Keratinocyte (primary cell): Measurements from ENCODE around the gene EIF4E1B. TPM values are rescaled to one million over a fixed set of nuclear protein-coding genes. Genes with fewer than 3 reads are reported as not detected.
A peak's percentile ranks its signal among the peaks of the same experiment; 100 is the strongest.

ENCODE experiments used
- DNase-seq: peaks from one replicate; pipeline ENCODE4 v3.0.0-alpha.2; 2011; ENCODE audit warnings: low read depth, missing footprints, low spot score
- FAIRE-seq: peaks from 2 replicates; lab custom pipeline; 2011; peaks lifted over from hg19 to GRCh38; lab: Jason Lieb, UNC
- H2AFZ ChIP-seq: 2 replicates; pipeline ENCODE4 v1.6.0; 2012; ENCODE audit warnings: low read length, control low read depth, inconsistent platforms; ENCODE audit not compliant: control insufficient read depth
- H3K27ac ChIP-seq: 2 replicates; pipeline ENCODE4 v1.5.1; 2011; ENCODE audit warnings: low read length; ENCODE audit not compliant: control insufficient read depth, insufficient read depth
- H3K27me3 ChIP-seq: 3 replicates; pipeline ENCODE4 v1.6.0; 2011; ENCODE audit warnings: low read length; ENCODE audit not compliant: control insufficient read depth, insufficient read depth; ENCODE audit errors: extremely low read depth
- H3K36me3 ChIP-seq, 2 experiments: 2 replicates in 1 of 2; 3 replicates in 1 of 2; pipeline ENCODE4 v1.5.1; 2011; ENCODE audit warnings: low read length in 2 of 2, mild to moderate bottlenecking in 1 of 2; ENCODE audit not compliant: control insufficient read depth in 2 of 2, insufficient read depth in 2 of 2; ENCODE audit errors: extremely low read depth in 1 of 2
- H3K4me1 ChIP-seq: 3 replicates; pipeline ENCODE4 v1.5.1; 2011; ENCODE audit warnings: low read length; ENCODE audit not compliant: control insufficient read depth, insufficient read depth; ENCODE audit errors: extremely low read depth
- H3K4me2 ChIP-seq: 3 replicates; pipeline ENCODE4 v1.6.0; 2011; ENCODE audit warnings: low read depth, low read length; ENCODE audit not compliant: control insufficient read depth, insufficient read depth; ENCODE audit errors: extremely low read depth
- H3K4me3 ChIP-seq, 3 experiments: fragments of 200-600 bp in 1 of 3; sonication (generic) in 1 of 3; 2 replicates in 2 of 3; 3 replicates in 1 of 3; pipeline ENCODE4 v1.5.1; 2011 to 2016; ENCODE audit warnings: low read length in 3 of 3, mild to moderate bottlenecking in 3 of 3, control low read depth in 2 of 3, inconsistent platforms in 1 of 3, low read depth in 1 of 3, mixed read lengths in 1 of 3, mixed run types in 1 of 3, moderate library complexity in 1 of 3; ENCODE audit not compliant: control insufficient read depth in 2 of 3, insufficient read depth in 2 of 3; ENCODE audit errors: extremely low read depth in 1 of 3
- H3K79me2 ChIP-seq: 2 replicates; pipeline ENCODE4 v1.6.0; 2012; ENCODE audit warnings: low read length; ENCODE audit not compliant: control insufficient read depth, insufficient read depth
- H3K9ac ChIP-seq: 3 replicates; pipeline ENCODE4 v1.6.0; 2011; ENCODE audit warnings: low read length; ENCODE audit not compliant: control insufficient read depth, insufficient read depth; ENCODE audit errors: extremely low read depth
- H3K9me1 ChIP-seq: 3 replicates; pipeline ENCODE4 v1.6.0; 2011; ENCODE audit warnings: low read length; ENCODE audit not compliant: control insufficient read depth, insufficient read depth; ENCODE audit errors: extremely low read depth
- H3K9me3 ChIP-seq: 2 replicates; pipeline ENCODE4 v1.5.1; 2012; ENCODE audit warnings: low read depth, low read length; ENCODE audit not compliant: control insufficient read depth
- H4K20me1 ChIP-seq: 3 replicates; pipeline ENCODE4 v1.6.0; 2011; ENCODE audit warnings: low read length; ENCODE audit not compliant: control insufficient read depth, insufficient read depth; ENCODE audit errors: extremely low read depth
- CTCF ChIP-seq, 3 experiments: IDR thresholded peaks in 1 of 3; conservative IDR thresholded peaks in 1 of 3; optimal IDR thresholded peaks in 1 of 3; 2 replicates in 2 of 3; 3 replicates in 1 of 3; pipeline versions ENCODE3 to v1.5.1; 2011; ENCODE audit warnings: low read length in 3 of 3, mild to moderate bottlenecking in 3 of 3, moderate library complexity in 2 of 3, control low read depth in 1 of 3, inconsistent platforms in 1 of 3; ENCODE audit not compliant: insufficient read depth in 2 of 3; ENCODE audit errors: extremely low read depth in 1 of 3
- EZH2 ChIP-seq: IDR thresholded peaks from one replicate; pipeline ENCODE4 v1.6.1; 2012; ENCODE audit warnings: inconsistent platforms, mild to moderate bottlenecking, low read length, moderate library complexity
- dilution Hi-C: fragments of 300-500 bp; cut with MboI; formaldehyde crosslinking; loops from one replicate; pipeline ENCODE4 v1.7.0; 2020; ENCODE audit warnings: low sequenced_read_pairs; ENCODE audit not compliant: extremely low pct_ligation_motif_present
- polyA plus RNA-seq, 5 experiments: library from polyadenylated mRNA; depleted of rRNA in 3 of 5; stranded (reverse) in 3 of 5; stranded (forward) in 1 of 5; unstranded in 1 of 5; fragments of >200 nt; gene quantifications; 1 replicate in 1 of 5; 2 replicates in 3 of 5; 3 replicates in 1 of 5; pipeline versions ENCODE4 v1.2.1 to v1.2.3, GENCODE V29; 2011 to 2012; ENCODE audit warnings: missing spikeins in 2 of 5, low read depth in 1 of 5, low replicate concordance in 1 of 5

Gene EIF4E1B
- polyA plus RNA-seq, 1 donor (not counting 4 experiments of a cell fraction or from before 2014, with no cell fraction given): not detected

- H2AFZ ChIP-seq: peak overlapping the region; percentile 79
- H3K36me3 ChIP-seq: peaks cover 3 to 6% of the 10 kb centered on the region in 2 experiments
- H3K9me3 ChIP-seq: no peaks in the 10 kb centered on the region
- no peaks in the 10 kb centered on the region for H3K9me1 ChIP-seq
- peak overlapping the region; percentile 13 for H3K27ac ChIP-seq
- TF ChIP-seq EZH2 (no peak), CTCF (optimal IDR thresholded peaks at IDR 0.05 in 1 of 3, IDR thresholded peaks at IDR 0.05 in 1 of 3, conservative IDR thresholded peaks at IDR 0.05 in 1 of 3; ENCODE audit: extremely low read depth in 1 of 3, insufficient read depth in 2 of 3, low read length in 3 of 3) (no peak)
- dilution Hi-C loops: no loop called here
- no peaks in the 10 kb centered on the region for H3K27me3 ChIP-seq
- peaks cover 17% of the 10 kb centered on the region for H3K4me1 ChIP-seq
- H3K79me2 ChIP-seq: peaks cover 28% of the 10 kb centered on the region
- peak overlapping the region; percentile 81 for H3K9ac ChIP-seq
- FAIRE-seq (no peak), DNase-seq (no peak)
- H3K4me3 ChIP-seq: peak overlapping the region; percentile 78 to 91 (median 81)
- no peaks in the 10 kb centered on the region for H4K20me1 ChIP-seq
- H3K4me2 ChIP-seq: peak overlapping the region; percentile 91
Observed at GRCh38 chr5:176647843-176648473, 17.5 kb downstream of the EIF4E1B start.

GRCh38 chr5:176648474-176649194 lies 18.2 kb downstream of the EIF4E1B start:
- no peaks in the 10 kb centered on the region for H3K9me1 ChIP-seq
- H3K4me2 ChIP-seq: peak overlapping the region; percentile 91
- H3K4me1 ChIP-seq: peaks cover 24% of the 10 kb centered on the region
- dilution Hi-C loops: no loop called here
- H2AFZ ChIP-seq: no peak overlapping the region
- TF ChIP-seq EZH2 (no peak), CTCF (optimal IDR thresholded peaks at IDR 0.05 in 1 of 3, IDR thresholded peaks at IDR 0.05 in 1 of 3, conservative IDR thresholded peaks at IDR 0.05 in 1 of 3; ENCODE audit: extremely low read depth in 1 of 3, insufficient read depth in 2 of 3, low read length in 3 of 3) (no peak)
- peaks cover 3% of the 10 kb centered on the region for H4K20me1 ChIP-seq
- no peaks in the 10 kb centered on the region for H3K27me3 ChIP-seq
- peak overlapping the region; percentile 78 to 91 (median 81) for H3K4me3 ChIP-seq
- no peak overlapping the region for H3K27ac ChIP-seq
- H3K9me3 ChIP-seq: no peaks in the 10 kb centered on the region
- peaks cover 28% of the 10 kb centered on the region for H3K79me2 ChIP-seq
- FAIRE-seq: no peak
- peak overlapping the region; percentile 81 for H3K9ac ChIP-seq
- no peak for DNase-seq
- H3K36me3 ChIP-seq: peaks cover 3 to 6% of the 10 kb centered on the region in 2 experiments
